Liver (tissue), 9 donors: ENCODE results near the gene FBXO4. TPM values are rescaled to one million over a fixed set of nuclear protein-coding genes. Genes with fewer than 3 reads are reported as not detected.

ENCODE experiments used
- DNase-seq: peaks from one replicate; pipeline ENCODE4 v3.0.0-alpha.2; 2017; ENCODE audit warnings: low spot score
- H3K27ac ChIP-seq, 2 donors: one replicate each; pipeline ENCODE4 v1.7.0; 2013; ENCODE audit warnings: inconsistent platforms in 2 of 2, low read length in 2 of 2, control low read depth in 1 of 2, low read depth in 1 of 2, mild to moderate bottlenecking in 1 of 2
- H3K27me3 ChIP-seq, 4 donors: one replicate each; pipeline versions ENCODE4 v1.6.1 to v1.7.0; 2013; ENCODE audit warnings: low read length in 3 of 4, inconsistent platforms in 1 of 4, mild to moderate bottlenecking in 1 of 4, moderate library complexity in 1 of 4; ENCODE audit not compliant: control insufficient read depth in 4 of 4, insufficient read depth in 4 of 4
- H3K36me3 ChIP-seq, 4 donors: one replicate each; pipeline versions ENCODE4 v1.6.1 to v1.7.0; 2013; ENCODE audit warnings: low read length in 3 of 4, mild to moderate bottlenecking in 3 of 4, low read depth in 1 of 4, moderate library complexity in 1 of 4; ENCODE audit not compliant: control insufficient read depth in 4 of 4, insufficient read depth in 3 of 4
- H3K4me1 ChIP-seq, 4 donors: one replicate each; pipeline versions ENCODE4 v1.6.1 to v1.7.0; 2013; ENCODE audit warnings: low read length in 3 of 4, mild to moderate bottlenecking in 3 of 4, moderate library complexity in 1 of 4; ENCODE audit not compliant: control insufficient read depth in 4 of 4, insufficient read depth in 4 of 4
- H3K4me3 ChIP-seq, 3 donors: one replicate each; pipeline versions ENCODE4 v1.6.1 to v1.7.0; 2013; ENCODE audit warnings: low read length in 3 of 3, control low read depth in 1 of 3, low read depth in 1 of 3, mild to moderate bottlenecking in 1 of 3
- H3K9ac ChIP-seq, 2 donors: one replicate each; pipeline ENCODE4 v1.7.0; 2013; ENCODE audit warnings: low read length in 2 of 2, mild to moderate bottlenecking in 2 of 2, moderate library complexity in 2 of 2, control low read depth in 1 of 2, low read depth in 1 of 2
- H3K9me3 ChIP-seq, 4 donors: one replicate each; pipeline versions ENCODE4 v1.6.1 to v1.7.0; 2013; ENCODE audit warnings: low read length in 3 of 4; ENCODE audit not compliant: control insufficient read depth in 4 of 4
- ATF3 ChIP-seq: IDR thresholded peaks from 2 replicates; pipeline ENCODE4 v1.6.1; 2016; ENCODE audit warnings: antibody characterized with exemption
- EGR1 ChIP-seq, 2 donors: IDR thresholded peaks; 2 replicates each; pipeline ENCODE4 v1.6.1; 2016 to 2018; ENCODE audit warnings: antibody characterized with exemption in 2 of 2, low read depth in 2 of 2
- FOXA1 ChIP-seq: IDR thresholded peaks from 2 replicates; pipeline ENCODE4 v1.6.1; 2016; ENCODE audit warnings: antibody characterized with exemption
- FOXA2 ChIP-seq: IDR thresholded peaks from 2 replicates; pipeline ENCODE4 v1.6.1; 2016; ENCODE audit warnings: antibody characterized with exemption
- GABPA ChIP-seq, 2 donors: IDR thresholded peaks in 1 of 2; conservative IDR thresholded peaks in 1 of 2; 2 replicates each; pipeline ENCODE4 v1.6.1; 2016; ENCODE audit warnings: antibody characterized with exemption in 2 of 2, mild to moderate bottlenecking in 1 of 2, moderate library complexity in 1 of 2
- HNF4A ChIP-seq, 2 donors: conservative IDR thresholded peaks; 2 replicates each; pipeline ENCODE4 v1.6.1; 2016; ENCODE audit warnings: antibody characterized with exemption in 2 of 2, mild to moderate bottlenecking in 2 of 2
- HNF4G ChIP-seq: IDR thresholded peaks from 2 replicates; pipeline ENCODE4 v1.6.1; 2016; ENCODE audit warnings: antibody characterized with exemption
- JUND ChIP-seq, 2 donors: IDR thresholded peaks; 2 replicates each; pipeline ENCODE4 v1.6.1; 2016; ENCODE audit warnings: antibody characterized with exemption in 2 of 2
- NR2F2 ChIP-seq: IDR thresholded peaks from 2 replicates; pipeline ENCODE4 v1.6.1; 2016; ENCODE audit warnings: antibody characterized with exemption
- RXRA ChIP-seq, 2 donors: IDR thresholded peaks; 2 replicates each; pipeline ENCODE4 v1.6.1; 2017 to 2018; ENCODE audit warnings: antibody characterized with exemption in 2 of 2, mild to moderate bottlenecking in 1 of 2
- SP1 ChIP-seq: IDR thresholded peaks from 2 replicates; pipeline ENCODE4 v1.6.1; 2018; ENCODE audit warnings: antibody characterized with exemption, mild to moderate bottlenecking
- TAF1 ChIP-seq: conservative IDR thresholded peaks from 2 replicates; pipeline ENCODE4 v1.6.1; 2016; ENCODE audit warnings: antibody characterized with exemption, mild to moderate bottlenecking
- YY1 ChIP-seq: IDR thresholded peaks from 2 replicates; pipeline ENCODE4 v1.6.1; 2016; ENCODE audit warnings: antibody characterized with exemption, mild to moderate bottlenecking
- ZBTB33 ChIP-seq: IDR thresholded peaks from 2 replicates; pipeline ENCODE4 v1.6.1; 2016; ENCODE audit warnings: antibody characterized with exemption
- WGBS: extraction: QIAGEN DNeasy Blood & Tissue Kit; methylation state at CpG from one replicate; pipeline ENCODE4 v1.1.7; 2013; 5-methylcytosine and 5-hydroxymethylcytosine counted together
- polyA plus RNA-seq, 2 donors: library from polyadenylated mRNA; stranded (reverse) in 1 of 2; unstranded in 1 of 2; fragments of 200-250 nt in 1 of 2; fragments of >200 nt in 1 of 2; fragmentation: Nextera tagmentation in 1 of 2; extraction: Ambion mirVana in 1 of 2; gene quantifications; one replicate each; pipeline versions ENCODE4 v1.2.1 to v1.2.3, GENCODE V29; 2013 to 2015
- total RNA-seq, 2 donors: library from RNA; depleted of rRNA; stranded (reverse); fragments of >200 nt; gene quantifications; one replicate each; pipeline ENCODE4 v1.2.3, GENCODE V29; 2014
- TF ChIP-seq, protein P1 (sequence below): IDR thresholded peaks from 2 replicates; pipeline ENCODE4 v1.6.1; 2016; ENCODE audit warnings: antibody characterized with exemption
- TF ChIP-seq, protein P2 (sequence below): fragments of 150-350 bp; IDR thresholded peaks from 2 replicates; pipeline ENCODE4 v1.5.1; 2017; ENCODE audit warnings: improper control_type of control experiment, low read depth, low read length; ENCODE audit not compliant: missing input control
- TF ChIP-seq, protein P3 (sequence below): IDR thresholded peaks from 2 replicates; pipeline ENCODE4 v1.6.1; 2016; ENCODE audit warnings: antibody characterized with exemption, mild to moderate bottlenecking
- donor health status: healthy.
- donor health status: healthy.
- donor health status: healthy.
- donor health status: healthy.
- donor health status: healthy.

FBXO4 gene
- total and polyA plus RNA-seq, 4 donors: 5.6 to 8.8 (median 7.2) TPM

DNA sequence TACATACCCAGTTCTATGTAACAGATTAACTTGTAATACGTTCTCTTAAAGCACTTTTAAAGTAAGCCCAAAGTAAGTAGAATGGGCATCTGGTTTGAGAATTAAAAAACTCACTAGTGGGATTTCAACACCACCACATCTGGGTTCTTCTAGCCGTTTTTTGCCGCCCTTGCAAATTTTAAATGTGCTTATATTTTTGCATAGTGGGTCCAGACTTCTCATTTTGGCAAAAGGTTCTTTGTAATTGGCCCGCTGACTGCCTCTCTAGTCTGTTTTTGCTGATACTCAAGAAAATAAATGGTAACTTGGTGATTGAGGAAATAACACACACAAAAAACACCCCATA lies 582 bp upstream of the FBXO4 start (continued):
- no peak for TF ChIP-seq ZBTB33
- TF ChIP-seq GABPA (IDR thresholded peaks at IDR 0.05 in 1 of 2, conservative IDR thresholded peaks at IDR 0.05 in 1 of 2): no peak

- Histone ChIP-seq H3K9ac (peak overlapping the region; percentile 93 to 97), H3K9me3 (no peaks in the 10 kb centered on the region), H3K4me3 (peak overlapping the region; percentile 83 to 90 (median 85)), H3K27me3 (no peaks in the 10 kb centered on the region), H3K36me3 (peaks cover 0 to 4% (median 3%) of the 10 kb centered on the region in 4 donors), H3K27ac (peak overlapping the region; percentile 91 to 95), H3K4me1 (peaks cover 2 to 10% (median 5%) of the 10 kb centered on the region in 4 donors)
- TF ChIP-seq GABPA (IDR thresholded peaks at IDR 0.05 in 1 of 2, conservative IDR thresholded peaks at IDR 0.05 in 1 of 2) (peak in 1 of 2 donors; percentile 6), SP1 (no peak)
- TF ChIP-seq, protein P1, sequence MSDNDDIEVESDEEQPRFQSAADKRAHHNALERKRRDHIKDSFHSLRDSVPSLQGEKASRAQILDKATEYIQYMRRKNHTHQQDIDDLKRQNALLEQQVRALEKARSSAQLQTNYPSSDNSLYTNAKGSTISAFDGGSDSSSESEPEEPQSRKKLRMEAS: peak; percentile 28
- WGBS: under 1% methylated on average over 18 of the region's 18 CpGs
- peak; percentile 53 for DNase-seq
These were observed 472 bp downstream of the FBXO4 start for GRCh38 chr5:41925555-41925951.

GRCh38 chr5:41927604-41928003 lies 2.5 kb downstream of the FBXO4 start:
- Histone ChIP-seq H3K4me3 (no peak overlapping the region), H3K9ac (no peak overlapping the region), H3K27ac (no peak overlapping the region), H3K27me3 (no peaks in the 10 kb centered on the region), H3K9me3 (no peaks in the 10 kb centered on the region), H3K4me1 (peaks cover 2 to 10% (median 5%) of the 10 kb centered on the region in 4 donors), H3K36me3 (peaks cover 0 to 4% (median 0%) of the 10 kb centered on the region in 4 donors)
- TF ChIP-seq, protein P2, sequence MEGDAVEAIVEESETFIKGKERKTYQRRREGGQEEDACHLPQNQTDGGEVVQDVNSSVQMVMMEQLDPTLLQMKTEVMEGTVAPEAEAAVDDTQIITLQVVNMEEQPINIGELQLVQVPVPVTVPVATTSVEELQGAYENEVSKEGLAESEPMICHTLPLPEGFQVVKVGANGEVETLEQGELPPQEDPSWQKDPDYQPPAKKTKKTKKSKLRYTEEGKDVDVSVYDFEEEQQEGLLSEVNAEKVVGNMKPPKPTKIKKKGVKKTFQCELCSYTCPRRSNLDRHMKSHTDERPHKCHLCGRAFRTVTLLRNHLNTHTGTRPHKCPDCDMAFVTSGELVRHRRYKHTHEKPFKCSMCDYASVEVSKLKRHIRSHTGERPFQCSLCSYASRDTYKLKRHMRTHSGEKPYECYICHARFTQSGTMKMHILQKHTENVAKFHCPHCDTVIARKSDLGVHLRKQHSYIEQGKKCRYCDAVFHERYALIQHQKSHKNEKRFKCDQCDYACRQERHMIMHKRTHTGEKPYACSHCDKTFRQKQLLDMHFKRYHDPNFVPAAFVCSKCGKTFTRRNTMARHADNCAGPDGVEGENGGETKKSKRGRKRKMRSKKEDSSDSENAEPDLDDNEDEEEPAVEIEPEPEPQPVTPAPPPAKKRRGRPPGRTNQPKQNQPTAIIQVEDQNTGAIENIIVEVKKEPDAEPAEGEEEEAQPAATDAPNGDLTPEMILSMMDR: no peak
- TF ChIP-seq NR2F2 (no peak), ZBTB33 (no peak), YY1 (no peak), HNF4G (no peak), ATF3 (no peak), RXRA (IDR thresholded peaks at IDR 0.05) (no peak), EGR1 (IDR thresholded peaks at IDR 0.05; ENCODE audit: low read depth in 2 of 2) (no peak), FOXA1 (no peak), JUND (IDR thresholded peaks at IDR 0.05) (no peak), FOXA2 (no peak), TAF1 (no peak), SP1 (no peak), GABPA (IDR thresholded peaks at IDR 0.05 in 1 of 2, conservative IDR thresholded peaks at IDR 0.05 in 1 of 2) (no peak), HNF4A (conservative IDR thresholded peaks at IDR 0.05) (no peak)
- TF ChIP-seq, protein P3, sequence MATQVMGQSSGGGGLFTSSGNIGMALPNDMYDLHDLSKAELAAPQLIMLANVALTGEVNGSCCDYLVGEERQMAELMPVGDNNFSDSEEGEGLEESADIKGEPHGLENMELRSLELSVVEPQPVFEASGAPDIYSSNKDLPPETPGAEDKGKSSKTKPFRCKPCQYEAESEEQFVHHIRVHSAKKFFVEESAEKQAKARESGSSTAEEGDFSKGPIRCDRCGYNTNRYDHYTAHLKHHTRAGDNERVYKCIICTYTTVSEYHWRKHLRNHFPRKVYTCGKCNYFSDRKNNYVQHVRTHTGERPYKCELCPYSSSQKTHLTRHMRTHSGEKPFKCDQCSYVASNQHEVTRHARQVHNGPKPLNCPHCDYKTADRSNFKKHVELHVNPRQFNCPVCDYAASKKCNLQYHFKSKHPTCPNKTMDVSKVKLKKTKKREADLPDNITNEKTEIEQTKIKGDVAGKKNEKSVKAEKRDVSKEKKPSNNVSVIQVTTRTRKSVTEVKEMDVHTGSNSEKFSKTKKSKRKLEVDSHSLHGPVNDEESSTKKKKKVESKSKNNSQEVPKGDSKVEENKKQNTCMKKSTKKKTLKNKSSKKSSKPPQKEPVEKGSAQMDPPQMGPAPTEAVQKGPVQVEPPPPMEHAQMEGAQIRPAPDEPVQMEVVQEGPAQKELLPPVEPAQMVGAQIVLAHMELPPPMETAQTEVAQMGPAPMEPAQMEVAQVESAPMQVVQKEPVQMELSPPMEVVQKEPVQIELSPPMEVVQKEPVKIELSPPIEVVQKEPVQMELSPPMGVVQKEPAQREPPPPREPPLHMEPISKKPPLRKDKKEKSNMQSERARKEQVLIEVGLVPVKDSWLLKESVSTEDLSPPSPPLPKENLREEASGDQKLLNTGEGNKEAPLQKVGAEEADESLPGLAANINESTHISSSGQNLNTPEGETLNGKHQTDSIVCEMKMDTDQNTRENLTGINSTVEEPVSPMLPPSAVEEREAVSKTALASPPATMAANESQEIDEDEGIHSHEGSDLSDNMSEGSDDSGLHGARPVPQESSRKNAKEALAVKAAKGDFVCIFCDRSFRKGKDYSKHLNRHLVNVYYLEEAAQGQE: no peak
- TF ChIP-seq, protein P1: no peak
- 97% methylated on average over 4 of the region's 4 CpGs for WGBS
- DNase-seq: no peak
